Measurements from ENCODE around the gene CAMKMT. TPM values are rescaled to one million over a fixed set of nuclear protein-coding genes. Genes with fewer than 3 reads are reported as not detected.

Gene CAMKMT
- total RNA-seq, 1 experiment from 2014 or later, result 12.5 TPM

- ChIA-PET POLR2A (ENCODE audit: low non-redundant PET) (interaction anchor here (0.6 kb wide), 1 partner anchor 32 kb away, joined by 3 read pairs; no protein-coding TSS in a partner anchor), CTCF (no interaction called here)
- intact Hi-C loops (cut with micrococcal nuclease; ENCODE audit: unreplicated experiment), result no loop called here
- H3K27me3 ChIP-seq (replicated peaks; ENCODE audit: insufficient read depth, low read depth, low read length, poor library complexity), result no peaks in the 10 kb centered on the region
- no TSS peak for BruUV-seq (replicated peaks)
- no peak overlapping the region for H3K4me3 ChIP-seq (ENCODE audit: low read depth, low read length, poor library complexity, severe bottlenecking)
- TF ChIP-seq EZH2 (IDR thresholded peaks at IDR 0.05; ENCODE audit: borderline replicate concordance, low read depth, low read length, poor library complexity, severe bottlenecking) (no peak), CTCF (conservative IDR thresholded peaks at IDR 0.05; ENCODE audit: low read depth, low read length) (no peak)
- DNase-seq (ENCODE audit: low spot score), result no peak
- peaks cover 33% of the 10 kb centered on the region for H3K36me3 ChIP-seq (ENCODE audit: insufficient read depth, low read length, poor library complexity, severe bottlenecking)
- no peak overlapping the region for H3K27ac ChIP-seq (ENCODE audit: low read depth, low read length, poor library complexity, severe bottlenecking)
- no peaks in the 10 kb centered on the region for H3K4me1 ChIP-seq (ENCODE audit: insufficient read depth, low read length, poor library complexity, severe bottlenecking)
- no peaks in the 10 kb centered on the region for H3K9me3 ChIP-seq (ENCODE audit: low read depth, low read length, poor library complexity, severe bottlenecking)
Measured at GRCh38 chr2:44335806-44336538, 25.8 kb upstream of the CAMKMT start.

GRCh38 chr2:44342854-44343253 is 18.9 kb upstream of the CAMKMT start:
- peaks cover 52% of the 10 kb centered on the region for H3K36me3 ChIP-seq (ENCODE audit: insufficient read depth, low read length, poor library complexity, severe bottlenecking)
- H3K9me3 ChIP-seq (ENCODE audit: low read depth, low read length, poor library complexity, severe bottlenecking), result no peaks in the 10 kb centered on the region
- POLR2A ChIA-PET (ENCODE audit: low non-redundant PET), result no interaction called here
- DNase-seq (ENCODE audit: low spot score), result peak; percentile 14
- intact Hi-C loops (cut with micrococcal nuclease; ENCODE audit: unreplicated experiment), result no loop called here
- CTCF ChIA-PET, result interaction anchor here (0.7 to 1.0 kb wide), 3 partner anchors 12 to 299 kb away, joined by 3 to 7 read pairs (median 4); no protein-coding TSS in a partner anchor
- TF ChIP-seq EZH2 (IDR thresholded peaks at IDR 0.05; ENCODE audit: borderline replicate concordance, low read depth, low read length, poor library complexity, severe bottlenecking), result no peak
- peak; percentile 49 for TF ChIP-seq CTCF (conservative IDR thresholded peaks at IDR 0.05; ENCODE audit: low read depth, low read length)
- H3K27me3 ChIP-seq (replicated peaks; ENCODE audit: insufficient read depth, low read depth, low read length, poor library complexity), result no peaks in the 10 kb centered on the region
- H3K4me3 ChIP-seq (ENCODE audit: low read depth, low read length, poor library complexity, severe bottlenecking), result no peak overlapping the region
- BruUV-seq (replicated peaks), result no TSS peak
- no peaks in the 10 kb centered on the region for H3K4me1 ChIP-seq (ENCODE audit: insufficient read depth, low read length, poor library complexity, severe bottlenecking)
- H3K27ac ChIP-seq (ENCODE audit: low read depth, low read length, poor library complexity, severe bottlenecking), result no peak overlapping the region

DNA sequence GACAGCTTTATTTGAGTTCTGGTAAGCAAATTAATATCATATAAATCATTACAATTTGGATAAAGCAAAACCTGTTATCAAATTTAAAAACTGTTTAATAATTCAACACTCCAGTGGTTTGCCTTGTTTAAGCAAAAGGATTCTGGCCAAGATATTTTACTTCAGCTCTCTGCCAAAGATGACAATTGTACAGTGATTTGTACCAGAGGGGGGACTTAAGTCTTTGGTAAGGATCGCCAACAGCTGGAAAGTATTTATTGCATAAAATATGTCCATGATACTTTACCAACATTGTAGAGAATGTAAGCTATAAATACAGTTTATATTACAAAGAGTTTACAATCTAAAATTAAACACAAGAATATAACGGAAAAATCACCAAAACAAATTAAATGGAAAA is 14.2 kb upstream of the CAMKMT start:
- intact Hi-C loops (cut with micrococcal nuclease; ENCODE audit: unreplicated experiment), result no loop called here
- TF ChIP-seq EZH2 (IDR thresholded peaks at IDR 0.05; ENCODE audit: borderline replicate concordance, low read depth, low read length, poor library complexity, severe bottlenecking), result no peak
- no peak for TF ChIP-seq CTCF (conservative IDR thresholded peaks at IDR 0.05; ENCODE audit: low read depth, low read length)
- Histone ChIP-seq H3K9me3 (ENCODE audit: low read depth, low read length, poor library complexity, severe bottlenecking) (no peaks in the 10 kb centered on the region), H3K27me3 (replicated peaks; ENCODE audit: insufficient read depth, low read depth, low read length, poor library complexity) (no peaks in the 10 kb centered on the region), H3K4me3 (ENCODE audit: low read depth, low read length, poor library complexity, severe bottlenecking) (no peak overlapping the region), H3K27ac (ENCODE audit: low read depth, low read length, poor library complexity, severe bottlenecking) (no peak overlapping the region), H3K4me1 (ENCODE audit: insufficient read depth, low read length, poor library complexity, severe bottlenecking) (no peaks in the 10 kb centered on the region), H3K36me3 (ENCODE audit: insufficient read depth, low read length, poor library complexity, severe bottlenecking) (peaks cover 13% of the 10 kb centered on the region)
- ChIA-PET POLR2A (ENCODE audit: low non-redundant PET) (no interaction called here), CTCF (no interaction called here)
- no peak for DNase-seq (ENCODE audit: low spot score)
- BruUV-seq (replicated peaks), result no TSS peak
